ENCODE data around the gene LIPG.

The LIPG gene

GRCh38 chr18:49564518-49564834, 2.6 kb downstream of the LIPG start:
- TF ChIP-seq CTCF (conservative IDR thresholded peaks at IDR 0.05; ENCODE audit: low read length): no peak
- no peak for DNase-seq (ENCODE audit: low read depth)
- no peak overlapping the region for H3K4me3 ChIP-seq (ENCODE audit: low read length)

DNA sequence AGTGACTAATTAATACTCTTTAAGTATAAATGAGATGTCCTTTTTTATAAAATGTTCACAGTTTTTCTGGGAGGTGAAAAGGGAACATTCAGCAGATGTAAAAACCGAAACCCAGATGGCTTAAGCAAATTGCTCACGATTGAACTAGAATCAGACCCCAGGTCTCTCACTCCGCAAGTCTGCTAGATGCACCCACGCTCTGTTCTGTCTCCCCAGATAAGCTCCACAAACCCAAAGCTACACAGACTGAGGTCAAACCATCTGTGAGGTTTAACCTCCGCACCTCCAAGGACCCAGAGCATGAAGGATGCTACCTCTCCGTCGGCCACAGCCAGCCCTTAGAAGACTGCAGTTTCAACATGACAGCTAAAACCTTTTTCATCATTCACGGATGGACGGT, 3.2 kb downstream of the LIPG start:
- DNase-seq (ENCODE audit: low read depth): no peak
- H3K4me3 ChIP-seq (ENCODE audit: low read length): no peak overlapping the region
- TF ChIP-seq CTCF (conservative IDR thresholded peaks at IDR 0.05; ENCODE audit: low read length): no peak

DNA sequence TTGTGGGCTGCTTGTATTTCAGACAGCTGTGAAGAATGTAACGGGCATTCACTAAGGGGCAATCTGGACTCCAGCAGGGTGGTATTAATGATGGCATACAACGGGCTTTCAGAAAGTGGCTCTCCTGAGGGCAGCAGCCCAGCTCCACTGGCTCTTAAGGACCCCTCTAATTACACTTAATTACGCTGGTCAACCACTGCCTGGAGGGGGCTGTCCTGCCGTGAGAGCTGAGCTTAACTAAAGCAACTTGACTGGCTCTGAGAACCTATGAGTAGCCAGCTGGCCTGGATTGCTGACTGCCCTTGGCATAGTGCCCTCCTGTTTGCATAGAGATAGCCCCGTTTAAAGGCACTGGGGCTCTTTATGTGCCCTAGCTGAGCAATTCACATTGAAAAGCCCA, 3.8 kb downstream of the LIPG start:
- no peak for DNase-seq (ENCODE audit: low read depth)
- no peak overlapping the region for H3K4me3 ChIP-seq (ENCODE audit: low read length)
- no peak for TF ChIP-seq CTCF (conservative IDR thresholded peaks at IDR 0.05; ENCODE audit: low read length)

DNA sequence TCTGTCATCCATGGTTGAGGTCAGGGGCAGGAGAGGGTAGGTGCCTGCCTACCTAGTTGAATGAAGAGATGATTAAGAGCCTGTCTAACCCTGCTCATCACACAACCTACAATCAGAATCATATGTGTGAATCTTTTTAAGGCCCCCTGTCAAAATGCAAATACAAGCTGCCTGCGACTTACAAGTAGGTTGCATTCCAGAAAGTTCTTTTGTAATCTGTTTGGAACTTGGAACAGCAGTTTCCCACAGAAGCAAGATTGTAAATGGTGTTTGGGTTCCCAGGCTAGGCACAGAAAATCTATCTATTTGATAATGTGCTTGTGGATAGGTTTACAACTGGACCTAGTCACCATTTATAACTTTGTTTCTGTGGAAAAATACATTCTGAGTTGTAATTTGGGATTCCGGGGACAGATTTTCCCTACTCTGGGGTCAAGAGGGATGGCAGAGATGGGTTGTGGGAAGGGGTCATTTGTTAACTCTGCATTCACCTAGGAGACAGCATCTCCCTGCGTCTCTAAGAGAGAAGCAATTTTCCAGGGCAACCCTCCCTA, 4.4 kb downstream of the LIPG start:
- H3K4me3 ChIP-seq (ENCODE audit: low read length): no peak overlapping the region
- no peak for TF ChIP-seq CTCF (conservative IDR thresholded peaks at IDR 0.05; ENCODE audit: low read length)
- no peak for DNase-seq (ENCODE audit: low read depth)

DNA sequence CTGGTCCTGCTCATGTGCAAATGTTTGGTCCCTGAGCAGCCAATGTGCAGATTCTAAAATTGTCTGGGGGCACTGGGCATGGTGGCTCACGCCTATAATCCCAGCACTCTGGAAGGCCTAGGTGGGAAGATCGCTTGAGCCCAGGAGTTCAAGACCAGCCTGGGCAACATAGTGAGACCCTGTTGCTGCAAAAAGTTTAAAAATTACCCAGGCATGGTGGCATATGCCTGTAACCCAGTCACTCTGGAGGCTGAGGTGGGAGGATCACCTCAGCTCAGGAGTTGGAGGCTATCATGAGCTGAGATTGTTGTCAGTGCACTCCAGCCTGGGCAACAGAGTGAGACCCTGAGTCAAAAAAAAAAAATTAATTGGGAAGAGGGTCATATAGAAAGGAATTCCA, 5.1 kb downstream of the LIPG start:
- DNase-seq (ENCODE audit: low read depth): no peak
- TF ChIP-seq CTCF (conservative IDR thresholded peaks at IDR 0.05; ENCODE audit: low read length): no peak
- H3K4me3 ChIP-seq (ENCODE audit: low read length): no peak overlapping the region

GRCh38 chr18:49569724-49570123, 7.9 kb downstream of the LIPG start:
- DNase-seq (ENCODE audit: low read depth): no peak
- no peak for TF ChIP-seq CTCF (conservative IDR thresholded peaks at IDR 0.05; ENCODE audit: low read length)
- no peak overlapping the region for H3K4me3 ChIP-seq (ENCODE audit: low read length)

DNA sequence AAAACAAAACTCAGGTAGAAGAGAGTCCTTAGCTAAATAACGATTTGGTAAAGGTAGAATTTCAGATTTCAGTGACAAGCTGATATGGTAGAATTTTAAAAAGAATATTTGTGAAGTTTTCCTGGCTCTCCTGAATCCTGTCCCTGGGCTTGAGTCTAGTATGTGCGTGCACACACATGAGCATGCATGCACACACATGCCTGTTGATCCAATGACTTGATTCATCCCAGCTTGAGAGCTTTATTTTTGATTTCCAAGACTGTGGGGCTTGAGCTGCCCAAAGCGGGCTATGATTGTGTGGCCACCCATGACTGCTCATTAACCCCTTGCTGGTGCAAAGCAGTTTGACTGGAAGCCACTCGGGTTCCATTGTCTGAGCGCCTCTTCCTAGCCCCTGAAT, 9.0 kb downstream of the LIPG start:
- TF ChIP-seq CTCF (conservative IDR thresholded peaks at IDR 0.05; ENCODE audit: low read length): no peak
- no peak overlapping the region for H3K4me3 ChIP-seq (ENCODE audit: low read length)
- DNase-seq (ENCODE audit: low read depth): no peak
